Stimulated activated naive CD4-positive, alpha-beta T cell (primary cell): ENCODE results near the gene ITGAV.
A peak's percentile ranks its signal among the peaks of the same experiment; 100 is the strongest.

Experiments
- DNase-seq, 6 experiments: peaks; one replicate each; lab custom pipeline; 2025; lab: John Stamatoyannopoulos, UW

Gene ITGAV

GRCh38 chr2:186612555-186613440 lies 22.9 kb downstream of the ITGAV start:
- no peak for DNase-seq

GRCh38 chr2:186614373-186614772 lies 24.5 kb downstream of the ITGAV start:
- DNase-seq, result no peak

GRCh38 chr2:186617148-186617547 lies 27.3 kb downstream of the ITGAV start:
- DNase-seq, result no peak

GRCh38 chr2:186617771-186618170 lies 27.9 kb downstream of the ITGAV start:
- no peak for DNase-seq

- DNase-seq, result no peak
Measured at GRCh38 chr2:186618696-186619095, 28.8 kb downstream of the ITGAV start.

GRCh38 chr2:186623084-186623483 lies 33.2 kb downstream of the ITGAV start:
- DNase-seq, result no peak

- DNase-seq, result no peak
Measured at GRCh38 chr2:186624276-186624675, 34.4 kb downstream of the ITGAV start.

- DNase-seq, result no peak
Measured at GRCh38 chr2:186629250-186629996, 39.6 kb downstream of the ITGAV start.

- DNase-seq, result no peak
Measured at GRCh38 chr2:186632417-186632816, 42.6 kb downstream of the ITGAV start.

- no peak for DNase-seq
Measured at GRCh38 chr2:186634701-186635100, 44.8 kb downstream of the ITGAV start.

- no peak for DNase-seq
Measured at GRCh38 chr2:186636800-186637496, 47.1 kb downstream of the ITGAV start.

GRCh38 chr2:186637497-186637800 lies 47.6 kb downstream of the ITGAV start:
- no peak for DNase-seq

GRCh38 chr2:186639939-186640338 lies 50.1 kb downstream of the ITGAV start:
- no peak for DNase-seq

GRCh38 chr2:186641132-186641806 lies 51.4 kb downstream of the ITGAV start:
- DNase-seq, result no peak

GRCh38 chr2:186641807-186642321 lies 52.0 kb downstream of the ITGAV start:
- DNase-seq, result peak in 2 of 6 experiments; percentile 51 to 56

- no peak for DNase-seq
Measured at GRCh38 chr2:186644791-186645190, 54.9 kb downstream of the ITGAV start.

- no peak for DNase-seq
Measured at GRCh38 chr2:186645999-186646398, 56.1 kb downstream of the ITGAV start.

GRCh38 chr2:186648130-186648529 lies 58.3 kb downstream of the ITGAV start:
- DNase-seq, result no peak

- no peak for DNase-seq
Measured at GRCh38 chr2:186653511-186653910, 63.7 kb downstream of the ITGAV start.

- DNase-seq, result no peak
Measured at GRCh38 chr2:186659383-186659782, 69.5 kb downstream of the ITGAV start.

GRCh38 chr2:186664385-186665043 lies 74.7 kb downstream of the ITGAV start:
- no peak for DNase-seq
